Sigmoid colon (tissue), 4 donors: Measurements from ENCODE around the gene RAPGEF2.
"Not testable (repeated sequence)": the region's sequence is repeated elsewhere in the genome, so short reads cannot be mapped to it uniquely, and the experiment has no call there.

Experiments
- CTCF ChIP-seq, 4 experiments: fragments of 450-650 bp in 3 of 4; fragments of 200-600 bp in 1 of 4; IDR thresholded peaks; one replicate each; pipeline ENCODE4 v1.5.1; 2016 to 2019; ENCODE audit warnings: antibody characterized with exemption in 4 of 4, mild to moderate bottlenecking in 3 of 4, moderate library complexity in 2 of 4
- POLR2A ChIP-seq, 2 donors: fragments of 450-650 bp; IDR thresholded peaks; one replicate each; pipeline ENCODE4 v1.6.1; 2016; ENCODE audit warnings: antibody characterized with exemption in 2 of 2, mild to moderate bottlenecking in 2 of 2, moderate library complexity in 2 of 2
- POLR2AphosphoS5 ChIP-seq, 4 donors: sonication (generic); formaldehyde crosslinking; IDR thresholded peaks; one replicate each; pipeline ENCODE4 v1.6.1; 2017; ENCODE audit warnings: antibody characterized with exemption in 4 of 4

GRCh38 chr4:159251580-159251979 lies 148.7 kb downstream of the RAPGEF2 start:
- not testable (repeated sequence) for TF ChIP-seq CTCF, POLR2AphosphoS5, POLR2A (IDR thresholded peaks at IDR 0.05)
